T-helper 1 cell (primary cell): ENCODE measurements around the gene SETBP1.
A peak's percentile ranks its signal among the peaks of the same experiment; 100 is the strongest.

ENCODE experiments used
- DNase-seq, 5 donors: peaks; one replicate each; pipeline ENCODE4 v3.0.0-alpha.2; 2012 to 2020
- total RNA-seq, 4 donors: gene quantifications; one replicate each; lab custom pipeline; 2026; lab: John Stamatoyannopoulos, UW

SETBP1 gene
- 0.36 to 1.5 (median 0.54) reads per million in 4 donors for total RNA-seq

GRCh38 chr18:44680273-44681075, at the start of gene SETBP1:
Gene SETBP1 (plus strand): TSS chr18:44680888. CDS start chr18:44701347, 20,459 bp downstream.
- peak in 1 of 5 donors; percentile 4 for DNase-seq

GRCh38 chr18:44632469-44633145, 48.1 kb upstream of the SETBP1 start:
- no peak for DNase-seq

- DNase-seq, result no peak
Measured at GRCh38 chr18:44635546-44635945, 45.1 kb upstream of the SETBP1 start.

- no peak for DNase-seq
Measured at GRCh38 chr18:44636241-44636640, 44.4 kb upstream of the SETBP1 start.

GRCh38 chr18:44637210-44638033, 43.3 kb upstream of the SETBP1 start:
- DNase-seq, result peak in 1 of 5 donors; percentile 23

GRCh38 chr18:44638034-44638540, 42.6 kb upstream of the SETBP1 start:
- no peak for DNase-seq

- no peak for DNase-seq
Measured at GRCh38 chr18:44638811-44639210, 41.9 kb upstream of the SETBP1 start.

- no peak for DNase-seq
Measured at GRCh38 chr18:44643004-44643403, 37.7 kb upstream of the SETBP1 start.

GRCh38 chr18:44651478-44651877, 29.2 kb upstream of the SETBP1 start:
- no peak for DNase-seq

- no peak for DNase-seq
Measured at GRCh38 chr18:44651918-44652572, 28.6 kb upstream of the SETBP1 start.

GRCh38 chr18:44652722-44653121, 28.0 kb upstream of the SETBP1 start:
- DNase-seq, result no peak

GRCh38 chr18:44654573-44654972, 26.1 kb upstream of the SETBP1 start:
- no peak for DNase-seq

- no peak for DNase-seq
Measured at GRCh38 chr18:44655435-44655834, 25.3 kb upstream of the SETBP1 start.

GRCh38 chr18:44659771-44660170, 20.9 kb upstream of the SETBP1 start:
- DNase-seq, result no peak

- DNase-seq, result no peak
Measured at GRCh38 chr18:44668270-44668975, 12.3 kb upstream of the SETBP1 start.

- no peak for DNase-seq
Measured at GRCh38 chr18:44671914-44672313, 8.8 kb upstream of the SETBP1 start.

- no peak for DNase-seq
Measured at GRCh38 chr18:44672506-44672905, 8.2 kb upstream of the SETBP1 start.

GRCh38 chr18:44673256-44673880, 7.3 kb upstream of the SETBP1 start:
- DNase-seq, result no peak

GRCh38 chr18:44677933-44678332, 2.8 kb upstream of the SETBP1 start:
- no peak for DNase-seq

- no peak for DNase-seq
Measured at GRCh38 chr18:44678725-44679055, 2.0 kb upstream of the SETBP1 start.
